GM10847 (cell line): ENCODE results near the gene PRKCA.

Source experiments
- POLR2A ChIP-seq: IDR thresholded peaks from 2 replicates; pipeline ENCODE4 v1.6.1; 2011; ENCODE audit not compliant: insufficient read length; ENCODE audit errors: extremely low read depth

The PRKCA gene

DNA sequence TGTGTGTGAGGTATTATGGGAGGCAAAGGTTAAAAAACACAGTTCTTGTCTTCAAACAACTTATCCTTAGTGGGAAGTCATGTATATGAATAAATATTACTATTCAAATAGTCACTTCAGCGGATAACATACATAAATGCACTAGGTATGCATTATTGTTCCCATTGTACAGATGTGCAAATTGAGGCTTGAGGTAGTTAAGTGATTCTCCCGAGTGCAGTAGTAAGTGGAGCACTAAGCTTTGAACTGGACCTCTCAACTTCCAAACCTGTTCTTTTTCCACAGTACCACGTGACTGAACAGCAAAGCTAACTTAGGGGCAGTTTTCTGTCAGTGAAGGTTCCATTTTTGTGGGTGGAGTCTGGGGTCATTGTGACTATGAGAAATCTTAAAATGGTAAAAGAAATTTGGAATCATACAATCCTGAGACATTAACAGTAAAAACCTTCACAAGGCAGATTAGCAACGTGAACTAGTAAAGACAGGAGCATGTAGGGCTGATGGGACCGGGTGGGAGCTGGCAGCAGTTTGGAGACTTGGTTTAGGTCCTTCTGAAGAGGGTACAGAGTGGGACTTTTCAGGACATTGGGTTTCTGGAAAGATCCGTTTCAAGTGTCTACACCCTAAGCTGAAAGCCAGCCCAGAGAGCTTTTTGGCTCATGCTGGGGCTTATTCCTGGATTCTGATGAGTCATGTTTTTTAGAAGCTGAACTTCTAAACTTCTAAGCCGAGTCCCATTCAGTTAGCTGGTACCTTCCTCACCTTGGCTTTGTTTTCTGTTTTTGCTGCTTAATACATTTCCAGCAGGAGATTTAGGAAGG, 204.9 kb downstream of the PRKCA start:
- TF ChIP-seq POLR2A: no peak

DNA sequence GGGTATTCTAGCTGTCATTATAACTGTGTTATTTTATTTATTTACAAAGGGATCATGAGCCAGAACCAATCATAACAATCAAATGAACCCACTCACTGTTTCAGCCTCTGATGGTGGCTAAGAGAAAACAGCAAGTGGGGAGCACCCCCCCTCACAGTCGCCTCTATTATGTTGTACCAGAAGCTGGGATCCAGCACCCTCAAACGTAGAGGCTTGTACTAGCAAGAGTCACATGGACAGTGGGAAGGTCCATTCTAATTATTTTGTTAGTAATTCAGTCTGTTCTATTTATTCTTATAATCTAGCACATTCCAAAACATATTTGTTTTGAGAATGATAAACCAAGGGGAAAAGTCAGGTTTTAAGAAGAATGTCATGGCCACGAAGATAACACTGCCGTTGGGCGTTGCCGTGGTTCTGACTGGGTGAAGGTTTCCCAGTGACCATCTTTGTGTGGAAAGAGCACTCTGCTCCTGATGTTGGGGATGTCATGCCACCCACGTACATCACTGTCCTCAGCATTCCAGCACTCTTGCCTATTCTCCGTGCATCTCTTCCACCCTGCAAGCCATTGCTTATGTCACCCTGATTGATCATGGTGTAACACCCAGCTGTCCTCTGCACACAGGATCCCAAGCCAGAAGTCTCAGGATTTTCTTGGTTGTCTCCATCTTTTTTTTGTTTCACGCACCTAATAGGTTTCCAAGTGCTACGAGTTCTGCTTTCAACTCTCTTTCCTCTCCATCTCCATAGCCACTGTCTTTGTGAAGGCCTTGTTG, 205.8 kb downstream of the PRKCA start:
- TF ChIP-seq POLR2A: no peak

DNA sequence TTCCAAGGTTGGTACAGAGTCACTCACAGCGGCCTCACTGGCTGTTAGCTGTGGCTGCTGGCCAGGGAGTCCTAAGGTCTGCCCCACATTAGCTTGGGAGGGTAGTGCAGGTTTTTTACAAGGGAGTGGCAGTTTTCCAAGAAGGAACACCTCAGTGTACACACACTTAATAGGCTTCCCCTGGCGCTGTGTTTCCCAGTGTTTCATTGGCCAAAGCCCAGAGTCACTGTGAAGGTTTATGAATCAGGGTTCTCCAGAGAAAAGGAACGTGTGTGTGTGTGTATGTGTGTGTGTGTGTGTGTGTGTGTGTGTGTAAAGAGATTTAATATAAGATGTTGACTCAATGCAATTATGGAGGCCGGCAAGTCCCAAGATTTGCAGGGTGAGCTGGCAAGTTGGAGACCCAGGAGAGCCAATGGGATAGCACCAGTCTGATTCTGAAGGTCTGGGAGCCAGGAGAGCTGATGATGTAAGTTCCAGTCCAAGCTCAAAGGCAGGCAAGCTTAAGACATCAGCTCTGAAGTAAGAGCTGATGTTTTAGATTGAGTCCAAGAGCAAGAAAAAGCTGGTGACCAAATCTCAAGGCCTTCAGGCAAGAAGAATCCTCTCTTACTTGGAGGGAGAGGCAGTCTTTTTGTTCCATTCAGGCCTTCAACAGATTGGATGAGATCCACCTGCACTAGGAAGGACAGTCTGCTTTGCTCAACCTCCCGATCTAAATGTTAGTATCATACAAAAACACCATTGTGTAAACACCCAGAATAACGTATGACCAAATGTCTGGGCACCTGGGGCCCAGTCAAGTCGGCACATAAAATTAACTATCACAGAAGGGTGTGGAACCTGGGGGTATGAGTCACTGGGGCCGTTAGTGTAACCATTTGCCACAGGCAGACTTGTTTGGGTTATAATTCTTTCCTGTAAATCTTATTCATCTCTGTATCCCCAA, 206.8 kb downstream of the PRKCA start:
- TF ChIP-seq POLR2A: no peak

DNA sequence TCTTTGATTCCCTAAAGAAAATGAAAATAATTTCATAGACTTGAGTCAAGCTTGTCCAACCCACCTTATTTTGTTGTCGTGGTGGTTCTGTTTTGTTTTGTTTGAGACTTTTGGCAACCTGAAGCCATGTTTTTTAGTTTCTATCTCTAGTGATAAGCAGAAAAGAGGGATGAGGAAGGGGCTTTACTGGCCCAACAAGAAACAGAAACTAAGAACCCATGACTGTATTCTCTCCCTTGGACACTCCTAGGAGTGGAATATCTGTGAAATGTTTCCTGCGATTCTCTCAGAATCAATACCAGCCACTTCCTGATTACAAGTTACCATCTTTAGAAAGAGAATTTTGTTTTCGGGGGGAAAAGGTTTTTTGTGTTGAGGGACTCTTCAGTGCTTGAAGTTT, 207.5 kb downstream of the PRKCA start:
- TF ChIP-seq POLR2A: no peak

DNA sequence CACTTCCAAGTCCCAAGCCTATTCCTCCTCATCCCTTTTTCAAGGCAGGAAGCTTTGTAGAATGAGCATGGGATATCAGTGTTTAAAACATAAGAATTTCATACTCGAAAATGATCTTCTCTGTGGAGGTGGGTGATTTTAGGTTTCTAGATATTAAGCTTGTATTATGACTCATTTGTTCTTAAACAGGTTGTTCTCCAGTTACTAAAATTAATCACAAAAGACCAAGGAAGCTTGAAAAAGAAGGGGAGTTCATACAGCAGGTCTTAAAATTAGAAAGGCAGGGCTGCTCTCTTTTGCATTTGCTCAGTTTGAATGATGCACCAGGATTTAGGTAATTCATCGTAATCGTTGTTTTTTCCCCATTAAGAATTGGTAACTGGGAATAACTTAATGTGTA, 208.7 kb downstream of the PRKCA start:
- TF ChIP-seq POLR2A: no peak

DNA sequence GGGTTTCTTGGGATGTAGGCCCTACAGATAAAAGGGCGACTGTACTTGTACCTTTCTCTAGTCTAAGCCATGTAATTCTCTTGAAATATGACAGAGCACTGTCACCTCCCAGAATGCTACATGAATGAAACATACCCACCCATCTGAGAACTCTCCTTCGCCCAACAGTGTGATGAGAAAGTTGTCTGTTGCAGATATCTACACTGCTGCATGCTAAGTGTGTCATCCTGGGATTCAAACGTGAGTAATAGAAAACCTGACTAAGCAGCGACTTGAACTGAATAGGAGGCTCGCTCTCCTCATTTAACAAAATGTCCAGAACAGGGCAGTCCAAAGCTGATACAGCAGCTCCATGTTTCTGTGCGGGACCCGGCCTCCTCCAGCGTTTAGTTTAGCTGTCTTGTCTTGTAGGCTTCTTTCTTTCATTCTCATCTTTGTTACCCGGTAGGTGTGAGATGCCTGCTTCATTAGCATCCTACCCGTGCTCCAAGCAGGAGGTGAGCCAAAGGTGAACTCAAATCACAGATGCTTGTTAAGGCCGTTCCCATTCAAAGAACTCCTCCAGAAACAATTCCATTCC, 211.9 kb downstream of the PRKCA start:
- no peak for TF ChIP-seq POLR2A

DNA sequence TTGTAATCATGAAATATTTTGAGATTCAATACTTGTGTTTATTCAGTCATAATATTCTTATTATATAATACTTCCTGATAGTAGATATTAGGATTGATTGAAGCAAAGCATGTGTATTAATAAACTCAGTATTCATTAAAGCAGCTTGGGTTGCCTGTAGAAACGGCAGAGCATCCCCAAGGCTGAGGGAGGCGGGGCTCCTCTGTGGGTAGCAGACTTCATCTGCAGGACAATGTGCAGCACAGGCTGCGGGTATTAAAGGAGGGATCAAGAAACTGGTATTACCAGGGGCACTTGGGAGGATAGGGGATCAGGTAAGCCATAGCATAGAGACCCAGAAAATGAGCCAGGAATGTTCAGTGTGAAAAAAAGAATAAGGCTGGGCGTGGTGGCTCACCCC, 213.6 kb downstream of the PRKCA start:
- TF ChIP-seq POLR2A: no peak

DNA sequence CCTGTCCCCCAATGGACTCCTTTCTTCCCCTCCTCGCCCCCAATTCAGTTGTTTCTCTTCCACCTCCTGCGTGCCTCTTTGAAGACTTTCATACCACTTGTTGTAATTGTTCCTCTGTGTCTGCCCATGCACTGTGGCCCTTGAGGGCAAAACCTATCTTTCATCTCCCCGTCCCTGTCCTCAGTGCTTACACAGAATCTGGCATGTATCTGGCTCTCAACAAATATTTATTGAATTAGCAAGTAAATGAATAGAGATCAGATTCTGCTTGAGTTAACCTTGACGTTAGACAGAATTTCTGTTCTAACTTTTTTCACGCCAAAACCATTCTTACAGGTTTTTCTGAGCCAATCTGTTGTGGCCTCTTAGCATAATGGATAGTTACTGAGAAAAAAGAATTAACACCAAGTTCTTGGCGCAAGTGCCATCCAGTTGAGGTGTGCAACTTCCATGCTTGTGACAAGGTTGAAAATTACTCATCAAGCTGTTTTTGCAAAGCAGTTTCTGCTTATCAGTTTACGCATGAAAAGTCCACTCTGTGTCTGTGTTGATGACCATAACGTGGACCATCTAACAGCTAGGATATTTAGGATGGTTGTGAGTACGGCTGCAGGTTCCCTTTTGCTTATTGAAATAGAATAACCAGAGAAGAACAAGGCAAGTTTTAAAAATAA, 215.1 kb downstream of the PRKCA start:
- no peak for TF ChIP-seq POLR2A

DNA sequence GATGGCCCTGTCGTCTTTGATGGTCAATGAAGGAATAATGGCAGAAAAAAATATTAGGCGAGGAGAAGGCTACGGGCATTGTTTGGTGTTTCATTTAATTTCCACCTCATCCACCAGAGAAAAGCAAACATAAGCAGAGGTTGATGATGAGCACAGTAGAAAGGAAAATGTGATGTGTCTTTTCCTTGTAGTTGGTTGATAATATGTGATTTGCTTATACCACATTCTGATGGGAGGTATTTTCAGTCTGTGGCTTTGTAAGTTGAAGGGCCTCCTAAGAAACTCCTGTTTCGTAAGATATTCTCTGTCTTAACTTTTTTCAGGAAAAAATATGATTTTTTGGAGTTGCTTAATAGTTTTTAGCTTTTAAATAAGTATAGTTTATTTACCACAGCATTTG, 215.7 kb downstream of the PRKCA start:
- TF ChIP-seq POLR2A: no peak

DNA sequence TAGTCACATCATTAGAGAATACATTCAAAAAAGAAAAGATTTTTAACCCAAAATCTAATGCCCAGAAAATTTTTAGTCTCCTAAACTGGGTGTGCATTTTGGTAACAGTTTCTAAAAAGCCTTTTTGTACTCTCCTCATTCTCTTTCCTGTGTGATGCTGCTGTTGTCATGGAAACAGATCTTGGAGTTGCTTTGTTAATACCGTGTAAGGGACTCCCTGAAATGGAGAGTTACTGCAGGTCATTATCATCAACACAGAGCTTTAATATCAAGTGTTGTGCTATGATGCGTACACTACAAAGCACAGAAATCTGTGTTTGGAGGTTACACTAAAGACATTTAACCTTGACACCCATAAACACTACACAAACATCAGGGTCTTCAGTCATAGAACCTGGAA, 216.3 kb downstream of the PRKCA start:
- TF ChIP-seq POLR2A: no peak

DNA sequence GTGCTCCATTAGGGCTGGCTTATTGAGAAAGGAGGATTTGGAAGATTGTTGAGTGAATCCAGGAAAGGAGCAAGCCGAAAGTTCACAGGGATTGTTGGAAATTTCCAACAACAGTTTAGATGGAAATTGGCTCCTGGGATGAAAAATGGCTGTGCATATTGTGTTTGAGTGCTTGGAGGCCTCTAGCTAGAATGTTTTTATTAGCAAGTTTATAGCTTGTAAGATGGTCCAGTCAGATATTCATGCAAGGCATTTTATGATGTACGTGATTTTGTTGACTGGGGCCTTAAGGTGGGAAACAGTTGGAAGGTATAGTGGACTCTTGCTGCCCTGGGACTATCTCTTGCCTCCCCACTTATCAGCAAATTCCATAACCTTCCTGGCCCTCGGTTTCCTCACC, 216.7 kb downstream of the PRKCA start:
- TF ChIP-seq POLR2A: no peak

DNA sequence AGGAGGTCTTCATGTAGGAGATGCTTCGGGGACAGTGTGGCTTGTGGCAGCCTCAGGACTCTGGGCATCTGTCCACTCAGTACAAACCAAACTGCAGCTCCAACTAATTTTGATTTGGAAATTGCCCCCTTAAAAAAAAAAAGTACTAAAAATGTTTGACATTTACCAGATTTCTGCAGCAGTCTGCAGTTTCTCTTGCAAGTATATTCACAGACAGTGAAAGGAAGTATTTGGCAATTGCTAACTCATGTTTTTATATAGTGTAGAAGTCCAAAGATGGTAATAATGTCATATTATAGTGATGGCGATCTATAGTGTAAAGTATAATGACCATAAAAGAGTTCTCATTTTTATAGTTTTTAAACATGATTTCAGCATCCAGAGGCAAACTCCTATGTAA, 218.6 kb downstream of the PRKCA start:
- TF ChIP-seq POLR2A: no peak

DNA sequence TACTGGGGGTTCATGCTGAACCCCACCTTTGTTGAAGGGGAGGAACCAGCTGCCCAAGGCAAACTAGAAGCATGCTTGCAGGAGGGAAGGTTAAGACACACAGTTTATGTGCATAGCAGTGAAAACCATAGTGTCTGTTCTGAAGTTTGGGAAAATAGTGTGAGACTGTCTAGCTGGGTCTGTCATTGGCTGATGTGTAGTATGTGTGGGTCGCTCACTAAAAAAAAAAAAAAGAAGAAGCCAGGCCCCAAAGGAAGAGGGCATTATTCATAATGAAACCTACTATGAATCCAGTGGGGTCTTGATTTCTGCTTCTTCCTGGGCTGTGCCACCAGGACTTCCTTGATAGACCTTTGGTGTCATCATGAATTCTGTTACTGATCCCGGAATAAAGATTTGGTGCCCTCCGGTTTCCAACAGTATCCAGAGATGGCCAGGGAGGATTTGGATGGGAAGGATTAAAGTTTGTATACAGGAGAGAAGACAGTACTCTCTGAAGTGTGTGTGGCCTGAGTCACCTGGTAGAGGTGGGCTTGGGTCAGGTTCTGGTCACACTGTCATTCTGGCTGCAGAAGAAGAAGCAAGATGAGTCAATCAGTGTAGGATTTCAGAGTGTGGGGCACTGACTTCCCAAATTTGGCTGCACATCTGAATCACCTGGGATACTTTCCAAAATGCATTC, 220.3 kb downstream of the PRKCA start:
- TF ChIP-seq POLR2A: no peak
